Fibroblast of lung (primary cell): ENCODE results near the gene IL11RA. TPM values are rescaled to one million over a fixed set of nuclear protein-coding genes. Genes with fewer than 3 reads are reported as not detected.
A peak's percentile ranks its signal among the peaks of the same experiment; 100 is the strongest.

Experiments
- DNase-seq, 2 donors: peaks; one replicate each; pipeline versions ENCODE4 v3.0.0 to v3.0.0-alpha.2; 2010; ENCODE audit warnings: low read depth in 2 of 2
- H2AFZ ChIP-seq: 2 replicates; pipeline ENCODE4 v1.5.1; 2012; ENCODE audit warnings: low read length, control low read depth, inconsistent platforms
- H3K27ac ChIP-seq: 2 replicates; pipeline ENCODE4 v1.5.1; 2011; ENCODE audit warnings: low read length, control low read depth; ENCODE audit not compliant: insufficient read depth
- H3K27me3 ChIP-seq: 2 replicates; pipeline ENCODE4 v1.5.1; 2011; ENCODE audit warnings: mild to moderate bottlenecking, low read length; ENCODE audit not compliant: control insufficient read depth, insufficient read depth
- H3K36me3 ChIP-seq: 2 replicates; pipeline ENCODE4 v1.5.1; 2011; ENCODE audit warnings: low read length; ENCODE audit not compliant: control insufficient read depth, insufficient read depth
- H3K4me1 ChIP-seq: 2 replicates; pipeline ENCODE4 v1.5.1; 2011; ENCODE audit warnings: low read length; ENCODE audit not compliant: control insufficient read depth, insufficient read depth; ENCODE audit errors: extremely low read depth
- H3K4me2 ChIP-seq: 2 replicates; pipeline ENCODE4 v1.5.1; 2011; ENCODE audit warnings: low read length, control low read depth; ENCODE audit not compliant: insufficient read depth; ENCODE audit errors: extremely low read depth
- H3K4me3 ChIP-seq, 4 experiments: fragments of 200-600 bp in 1 of 4; sonication (generic) in 1 of 4; replicated peaks in 1 of 4; 2 replicates each; pipeline ENCODE4 v1.5.1; 2011 to 2016; ENCODE audit warnings: low read length in 4 of 4, low read depth in 3 of 4, mild to moderate bottlenecking in 3 of 4, control low read depth in 2 of 4, inconsistent platforms in 1 of 4, mixed read lengths in 1 of 4; ENCODE audit not compliant: insufficient read depth in 1 of 4; ENCODE audit errors: control extremely low read depth in 1 of 4
- H3K79me2 ChIP-seq: 2 replicates; pipeline ENCODE4 v1.5.1; 2012; ENCODE audit warnings: mild to moderate bottlenecking, low read length, inconsistent platforms; ENCODE audit not compliant: control insufficient read depth, insufficient read depth
- H3K9ac ChIP-seq: 2 replicates; pipeline ENCODE4 v1.5.1; 2011; ENCODE audit warnings: mild to moderate bottlenecking, low read length, control low read depth; ENCODE audit not compliant: insufficient read depth
- H3K9me3 ChIP-seq: 2 replicates; pipeline ENCODE4 v1.5.1; 2012; ENCODE audit warnings: low read depth, low read length; ENCODE audit not compliant: control insufficient read depth, insufficient read depth
- H4K20me1 ChIP-seq: 2 replicates; pipeline ENCODE4 v1.5.1; 2011; ENCODE audit warnings: low read length; ENCODE audit not compliant: control insufficient read depth, insufficient read depth; ENCODE audit errors: extremely low read depth
- EZH2 ChIP-seq: IDR thresholded peaks from 2 replicates; pipeline ENCODE4 v1.5.1; 2012; ENCODE audit warnings: low read length, control low read depth, mild to moderate bottlenecking; ENCODE audit errors: missing control alignments
- polyA plus RNA-seq, 2 donors: library from polyadenylated mRNA; depleted of rRNA in 1 of 2; stranded (reverse) in 1 of 2; unstranded in 1 of 2; fragments of >200 nt; gene quantifications; 2 replicates each; pipeline ENCODE4 v1.2.1, GENCODE V29; 2011 to 2012; ENCODE audit warnings: missing spikeins in 1 of 2
- total RNA-seq: library from RNA; depleted of rRNA; stranded (reverse); fragments of >200 nt; gene quantifications from 2 replicates; pipeline ENCODE4 v1.2.1, GENCODE V29; 2014
- TF ChIP-seq, protein P1 (sequence below), 2 donors: IDR thresholded peaks in 1 of 2; conservative IDR thresholded peaks in 1 of 2; 1 replicate in 1 of 2; 2 replicates in 1 of 2; pipeline ENCODE4 v1.5.1; 2011 to 2012; ENCODE audit warnings: low read length in 2 of 2, control low read depth in 1 of 2, inconsistent platforms in 1 of 2, low read depth in 1 of 2, mild to moderate bottlenecking in 1 of 2

IL11RA gene
- total and polyA plus RNA-seq, 2 donors (not counting 1 experiment from before 2014, with no cell fraction given) = 5.0 to 6.9 TPM

- Histone ChIP-seq H3K79me2 (peaks cover 10% of the 10 kb centered on the region), H3K36me3 (peaks cover 6% of the 10 kb centered on the region), H4K20me1 (no peaks in the 10 kb centered on the region), H3K4me3 (peak overlapping the region in 1 of 4 experiments; percentile 55), H3K4me2 (peak overlapping the region; percentile 93), H3K27me3 (no peaks in the 10 kb centered on the region), H2AFZ (no peak overlapping the region), H3K9me3 (no peaks in the 10 kb centered on the region), H3K9ac (no peak overlapping the region), H3K27ac (no peak overlapping the region), H3K4me1 (peaks cover 38% of the 10 kb centered on the region)
- DNase-seq = peak; percentile 46 to 61
- TF ChIP-seq EZH2 = no peak
- TF ChIP-seq, protein P1, sequence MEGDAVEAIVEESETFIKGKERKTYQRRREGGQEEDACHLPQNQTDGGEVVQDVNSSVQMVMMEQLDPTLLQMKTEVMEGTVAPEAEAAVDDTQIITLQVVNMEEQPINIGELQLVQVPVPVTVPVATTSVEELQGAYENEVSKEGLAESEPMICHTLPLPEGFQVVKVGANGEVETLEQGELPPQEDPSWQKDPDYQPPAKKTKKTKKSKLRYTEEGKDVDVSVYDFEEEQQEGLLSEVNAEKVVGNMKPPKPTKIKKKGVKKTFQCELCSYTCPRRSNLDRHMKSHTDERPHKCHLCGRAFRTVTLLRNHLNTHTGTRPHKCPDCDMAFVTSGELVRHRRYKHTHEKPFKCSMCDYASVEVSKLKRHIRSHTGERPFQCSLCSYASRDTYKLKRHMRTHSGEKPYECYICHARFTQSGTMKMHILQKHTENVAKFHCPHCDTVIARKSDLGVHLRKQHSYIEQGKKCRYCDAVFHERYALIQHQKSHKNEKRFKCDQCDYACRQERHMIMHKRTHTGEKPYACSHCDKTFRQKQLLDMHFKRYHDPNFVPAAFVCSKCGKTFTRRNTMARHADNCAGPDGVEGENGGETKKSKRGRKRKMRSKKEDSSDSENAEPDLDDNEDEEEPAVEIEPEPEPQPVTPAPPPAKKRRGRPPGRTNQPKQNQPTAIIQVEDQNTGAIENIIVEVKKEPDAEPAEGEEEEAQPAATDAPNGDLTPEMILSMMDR (conservative IDR thresholded peaks at IDR 0.05 in 1 of 2, IDR thresholded peaks at IDR 0.05 in 1 of 2; ENCODE audit: low read depth in 1 of 2, low read length in 2 of 2) = no peak
These were observed 1.2 kb upstream of the IL11RA start for GRCh38 chr9:34650816-34651215.

GRCh38 chr9:34651321-34651720 lies 664 bp upstream of the IL11RA start:
- peak overlapping the region; percentile 43 to 55 (median 50) for H3K4me3 ChIP-seq
- no peak overlapping the region for H2AFZ ChIP-seq
- H4K20me1 ChIP-seq = no peaks in the 10 kb centered on the region
- H3K27ac ChIP-seq = no peak overlapping the region
- no peaks in the 10 kb centered on the region for H3K9me3 ChIP-seq
- H3K4me2 ChIP-seq = peak overlapping the region; percentile 93
- peaks cover 10% of the 10 kb centered on the region for H3K79me2 ChIP-seq
- H3K9ac ChIP-seq = no peak overlapping the region
- peaks cover 38% of the 10 kb centered on the region for H3K4me1 ChIP-seq
- H3K27me3 ChIP-seq = no peaks in the 10 kb centered on the region
- DNase-seq = peak; percentile 23 to 47
- TF ChIP-seq, protein P1 (conservative IDR thresholded peaks at IDR 0.05 in 1 of 2, IDR thresholded peaks at IDR 0.05 in 1 of 2; ENCODE audit: low read depth in 1 of 2, low read length in 2 of 2) = no peak
- no peak for TF ChIP-seq EZH2
- peaks cover 6% of the 10 kb centered on the region for H3K36me3 ChIP-seq

DNA sequence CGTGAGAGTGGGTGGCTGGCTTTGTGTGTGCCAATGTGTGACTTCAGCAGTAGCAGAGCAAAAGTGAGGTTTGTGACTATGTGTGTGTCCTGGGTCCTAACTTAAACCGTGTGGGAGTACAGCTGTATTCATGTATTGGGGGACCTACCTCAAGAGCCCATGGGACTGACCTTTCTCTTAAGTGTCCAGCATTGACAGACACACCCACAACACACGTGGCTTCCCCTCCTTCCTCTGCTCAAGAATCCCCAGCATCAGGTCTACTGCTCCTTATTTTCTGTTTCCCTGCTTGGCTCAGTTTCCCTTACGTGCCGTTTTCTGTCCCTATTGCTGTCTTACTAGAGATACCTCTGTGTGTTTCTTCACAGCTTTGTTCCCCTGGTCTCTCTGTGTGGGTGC lies 616 bp downstream of the IL11RA start:
- H3K27me3 ChIP-seq = no peaks in the 10 kb centered on the region
- peaks cover 32% of the 10 kb centered on the region for H3K4me1 ChIP-seq
- H3K79me2 ChIP-seq = peaks cover 5% of the 10 kb centered on the region
- peak overlapping the region; percentile 92 for H3K4me2 ChIP-seq
- no peak overlapping the region for H2AFZ ChIP-seq
- peaks cover 6% of the 10 kb centered on the region for H3K36me3 ChIP-seq
- no peak for TF ChIP-seq EZH2
- TF ChIP-seq, protein P1 (conservative IDR thresholded peaks at IDR 0.05 in 1 of 2, IDR thresholded peaks at IDR 0.05 in 1 of 2; ENCODE audit: low read depth in 1 of 2, low read length in 2 of 2) = no peak
- H3K27ac ChIP-seq = peak overlapping the region; percentile 18
- H3K9ac ChIP-seq = no peak overlapping the region
- no peak for DNase-seq
- no peaks in the 10 kb centered on the region for H4K20me1 ChIP-seq
- no peaks in the 10 kb centered on the region for H3K9me3 ChIP-seq
- peak overlapping the region in 3 of 4 experiments; percentile 33 to 55 (median 45) for H3K4me3 ChIP-seq
